WTC11 (cell line): Measurements from ENCODE around the gene GFPT2. TPM values are rescaled to one million over a fixed set of nuclear protein-coding genes. Genes with fewer than 3 reads are reported as not detected.

Experiments used
- ATAC-seq: fragments of 200-7000 bp; cut with Tn5 transposase; 2 replicates; pipeline ENCODE4 v1.10.0; 2021; ENCODE audit warnings: mild to moderate bottlenecking, moderate library complexity
- CTCF ChIA-PET: fragments of 300-600 bp; sonication (Branson Sonifier 250); formaldehyde crosslinking; loops from one replicate; lab custom pipeline; 2021; ENCODE audit warnings: antibody characterized with exemption; lab: Charles Lee
- POLR2A ChIA-PET: fragments of 350-600 bp; sonication (Branson Sonifier 250); formaldehyde crosslinking; loops from one replicate; lab custom pipeline; 2021; ENCODE audit warnings: antibody characterized with exemption; lab: Charles Lee
- DNase-seq: peaks from one replicate; pipeline ENCODE4 v3.0.0; 2021; ENCODE audit warnings: low spot score
- H3K27ac Mint-ChIP-seq: 2 replicates; pipeline ENCODE4 v1.8.0; 2021; ENCODE audit warnings: mixed read lengths
- H3K27me3 Mint-ChIP-seq: 2 replicates; pipeline ENCODE4 v1.8.0; 2021; ENCODE audit warnings: low read depth, mild to moderate bottlenecking, moderate library complexity, mixed read lengths
- H3K36me3 Mint-ChIP-seq: 2 replicates; pipeline ENCODE4 v1.8.0; 2021; ENCODE audit warnings: mixed read lengths
- H3K4me1 Mint-ChIP-seq: 2 replicates; pipeline ENCODE4 v1.8.0; 2022; ENCODE audit warnings: mixed read lengths
- H3K4me3 Mint-ChIP-seq: 2 replicates; pipeline ENCODE4 v1.8.0; 2021; ENCODE audit warnings: mild to moderate bottlenecking, moderate library complexity, mixed read lengths
- H3K9me3 Mint-ChIP-seq: 2 replicates; pipeline ENCODE4 v1.8.0; 2021; ENCODE audit warnings: mixed read lengths
- ATF6 ChIP-seq: sonication (generic); formaldehyde crosslinking; IDR thresholded peaks from 2 replicates; pipeline ENCODE4 v1.8.1; 2023; ENCODE audit warnings: mild to moderate bottlenecking, missing genetic modification reagents
- E2F4 ChIP-seq: sonication (generic); formaldehyde crosslinking; IDR thresholded peaks from 2 replicates; pipeline ENCODE4 v1.8.1; 2022; ENCODE audit warnings: low read depth, mild to moderate bottlenecking, moderate library complexity, missing genetic modification reagents, borderline replicate concordance
- ERG ChIP-seq: fragments of 250-450 bp; sonication (Bioruptor Pico); IDR thresholded peaks from 2 replicates; pipeline ENCODE4 v1.8.0; 2021; ENCODE audit warnings: mild to moderate bottlenecking
- ETV6 ChIP-seq: sonication (generic); formaldehyde crosslinking; IDR thresholded peaks from 2 replicates; pipeline ENCODE4 v1.8.1; 2022; ENCODE audit warnings: mild to moderate bottlenecking, missing genetic modification reagents
- GRHL2 ChIP-seq: fragments of 250-450 bp; sonication (Bioruptor Pico); IDR thresholded peaks from 2 replicates; pipeline ENCODE4 v1.8.0; 2022; ENCODE audit warnings: mild to moderate bottlenecking, moderate library complexity; ENCODE audit not compliant: insufficient replicate concordance, severe bottlenecking
- GTF2I ChIP-seq: fragments of 250-450 bp; sonication (Bioruptor Pico); conservative IDR thresholded peaks from 2 replicates; pipeline ENCODE4 v1.4.0; 2021; ENCODE audit warnings: mild to moderate bottlenecking
- KAT7 ChIP-seq: sonication (generic); formaldehyde crosslinking; IDR thresholded peaks from 2 replicates; pipeline ENCODE4 v1.8.1; 2023; ENCODE audit warnings: missing genetic modification reagents, mild to moderate bottlenecking, borderline replicate concordance
- MYBL2 ChIP-seq: sonication (generic); formaldehyde crosslinking; IDR thresholded peaks from 2 replicates; pipeline ENCODE4 v1.8.1; 2023; ENCODE audit warnings: mild to moderate bottlenecking, moderate library complexity, missing genetic modification reagents
- NR1H2 ChIP-seq: sonication (generic); formaldehyde crosslinking; IDR thresholded peaks from 2 replicates; pipeline ENCODE4 v1.9.0; 2021; ENCODE audit warnings: mild to moderate bottlenecking, moderate library complexity, missing genetic modification reagents
- PREB ChIP-seq: sonication (generic); formaldehyde crosslinking; IDR thresholded peaks from 2 replicates; pipeline ENCODE4 v1.8.1; 2022; ENCODE audit warnings: mild to moderate bottlenecking, missing genetic modification reagents, moderate library complexity, borderline replicate concordance
- PRRX2 ChIP-seq: fragments of 250-450 bp; sonication (Bioruptor Pico); IDR thresholded peaks from 2 replicates; pipeline ENCODE4 v1.8.0; 2021; ENCODE audit warnings: mild to moderate bottlenecking
- SMAD3 ChIP-seq: sonication (generic); formaldehyde crosslinking; IDR thresholded peaks from 2 replicates; pipeline ENCODE4 v1.8.0; 2022; ENCODE audit warnings: missing genetic modification reagents, mild to moderate bottlenecking, borderline replicate concordance
- SMAD4 ChIP-seq: sonication (generic); formaldehyde crosslinking; IDR thresholded peaks from 2 replicates; pipeline ENCODE4 v1.8.0; 2022; ENCODE audit warnings: mild to moderate bottlenecking, missing genetic modification reagents
- TEAD1 ChIP-seq: sonication (generic); formaldehyde crosslinking; IDR thresholded peaks from 2 replicates; pipeline ENCODE4 v1.8.0; 2022; ENCODE audit warnings: mild to moderate bottlenecking, missing genetic modification reagents
- TP53 ChIP-seq: sonication (generic); formaldehyde crosslinking; IDR thresholded peaks from 2 replicates; pipeline ENCODE4 v1.8.1; 2023; ENCODE audit warnings: mild to moderate bottlenecking, missing genetic modification reagents
- ZNF396 ChIP-seq: fragments of 250-450 bp; sonication (Bioruptor Pico); IDR thresholded peaks from 2 replicates; pipeline ENCODE4 v1.8.0; 2021; ENCODE audit warnings: mild to moderate bottlenecking, moderate library complexity, borderline replicate concordance
- total RNA-seq: library from RNA; stranded (reverse); gene quantifications from 3 replicates; pipeline ENCODE4 v1.2.3, GENCODE V29; 2021
- TF ChIP-seq, protein P1 (sequence below): sonication (generic); formaldehyde crosslinking; IDR thresholded peaks from 2 replicates; pipeline ENCODE4 v1.8.0; 2023; ENCODE audit warnings: mild to moderate bottlenecking, missing genetic modification reagents
- TF ChIP-seq, protein P2 (sequence below): fragments of 200-600 bp; IDR thresholded peaks from 2 replicates; pipeline ENCODE4 v1.8.0; 2022; ENCODE audit warnings: antibody characterized with exemption

Gene GFPT2
- total RNA-seq, 1 experiment from 2014 or later, result 124 TPM

DNA sequence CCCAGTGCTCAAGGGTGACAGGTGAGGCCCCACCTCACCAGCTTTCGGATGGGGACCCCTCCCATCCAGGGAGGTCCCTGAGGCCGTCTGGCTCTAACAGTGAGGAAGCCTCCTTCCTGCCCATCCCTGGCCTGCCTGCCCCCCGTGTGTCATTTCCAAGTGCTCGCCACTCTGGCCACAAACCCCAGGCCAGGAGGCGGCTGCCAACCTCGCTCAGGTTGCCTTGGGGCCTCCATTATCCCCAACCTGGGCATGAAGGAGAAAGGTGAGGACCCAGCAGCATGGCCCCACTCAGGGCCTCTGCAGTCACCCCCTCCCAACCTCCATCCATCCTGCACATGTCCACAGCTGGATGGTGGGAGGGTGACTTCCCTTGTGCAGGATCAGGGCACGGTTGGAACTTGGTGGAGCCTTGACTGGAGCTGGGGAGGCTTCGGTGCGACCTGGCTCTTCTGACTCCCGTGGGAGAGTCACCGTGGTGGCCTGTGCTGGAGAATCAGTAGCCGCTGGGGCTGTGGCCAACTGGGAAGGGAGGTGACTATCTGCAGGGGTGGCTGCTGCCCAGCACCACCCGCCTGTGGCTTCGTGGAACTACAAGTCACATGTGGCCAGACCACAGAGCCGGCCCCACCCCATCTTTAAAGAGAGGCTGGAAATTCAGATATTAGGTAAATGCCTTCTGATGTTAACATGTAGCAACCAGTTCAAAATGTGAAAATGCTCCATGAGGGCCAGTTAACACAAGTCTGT, 37.5 kb upstream of the GFPT2 start:
- POLR2A ChIA-PET, result no interaction called here
- no peaks in the 10 kb centered on the region; the same call in 1 of the 2 replicates for H3K36me3 Mint-ChIP-seq
- peaks cover 15% of the 10 kb centered on the region for H3K4me1 Mint-ChIP-seq
- peaks cover 4% of the 10 kb centered on the region; the same call in 1 of the 2 replicates for H3K27me3 Mint-ChIP-seq
- DNase-seq, result no peak
- CTCF ChIA-PET, result interaction anchor here (1.1 to 1.8 kb wide), 2 partner anchors 50 to 59 kb away, joined by 3 to 7 read pairs; no protein-coding TSS in a partner anchor
- no peak overlapping the region for H3K27ac Mint-ChIP-seq
- H3K4me3 Mint-ChIP-seq, result no peak overlapping the region
- peaks cover 7% of the 10 kb centered on the region for H3K9me3 Mint-ChIP-seq
- peak; percentile 17; the same call in 1 of the 2 replicates for ATAC-seq
- TF ChIP-seq KAT7 (CRISPR knock-in tag) (no peak), MYBL2 (CRISPR knock-in tag) (no peak), SMAD4 (CRISPR knock-in tag) (no peak), GRHL2 (CRISPR knock-in tag) (no peak), PRRX2 (CRISPR knock-in tag) (no peak), NR1H2 (CRISPR knock-in tag) (no peak), ATF6 (CRISPR knock-in tag) (no peak), GTF2I (CRISPR knock-in tag) (no peak), ERG (CRISPR knock-in tag) (no peak), PREB (CRISPR knock-in tag) (no peak), E2F4 (CRISPR knock-in tag) (no peak), SMAD3 (no peak), TEAD1 (CRISPR knock-in tag) (no peak), ZNF396 (CRISPR knock-in tag) (no peak), TP53 (CRISPR knock-in tag) (no peak), ETV6 (CRISPR knock-in tag) (no peak)
- TF ChIP-seq, protein P1, sequence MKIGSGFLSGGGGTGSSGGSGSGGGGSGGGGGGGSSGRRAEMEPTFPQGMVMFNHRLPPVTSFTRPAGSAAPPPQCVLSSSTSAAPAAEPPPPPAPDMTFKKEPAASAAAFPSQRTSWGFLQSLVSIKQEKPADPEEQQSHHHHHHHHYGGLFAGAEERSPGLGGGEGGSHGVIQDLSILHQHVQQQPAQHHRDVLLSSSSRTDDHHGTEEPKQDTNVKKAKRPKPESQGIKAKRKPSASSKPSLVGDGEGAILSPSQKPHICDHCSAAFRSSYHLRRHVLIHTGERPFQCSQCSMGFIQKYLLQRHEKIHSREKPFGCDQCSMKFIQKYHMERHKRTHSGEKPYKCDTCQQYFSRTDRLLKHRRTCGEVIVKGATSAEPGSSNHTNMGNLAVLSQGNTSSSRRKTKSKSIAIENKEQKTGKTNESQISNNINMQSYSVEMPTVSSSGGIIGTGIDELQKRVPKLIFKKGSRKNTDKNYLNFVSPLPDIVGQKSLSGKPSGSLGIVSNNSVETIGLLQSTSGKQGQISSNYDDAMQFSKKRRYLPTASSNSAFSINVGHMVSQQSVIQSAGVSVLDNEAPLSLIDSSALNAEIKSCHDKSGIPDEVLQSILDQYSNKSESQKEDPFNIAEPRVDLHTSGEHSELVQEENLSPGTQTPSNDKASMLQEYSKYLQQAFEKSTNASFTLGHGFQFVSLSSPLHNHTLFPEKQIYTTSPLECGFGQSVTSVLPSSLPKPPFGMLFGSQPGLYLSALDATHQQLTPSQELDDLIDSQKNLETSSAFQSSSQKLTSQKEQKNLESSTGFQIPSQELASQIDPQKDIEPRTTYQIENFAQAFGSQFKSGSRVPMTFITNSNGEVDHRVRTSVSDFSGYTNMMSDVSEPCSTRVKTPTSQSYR (CRISPR knock-in tag), result no peak
- TF ChIP-seq, protein P2, sequence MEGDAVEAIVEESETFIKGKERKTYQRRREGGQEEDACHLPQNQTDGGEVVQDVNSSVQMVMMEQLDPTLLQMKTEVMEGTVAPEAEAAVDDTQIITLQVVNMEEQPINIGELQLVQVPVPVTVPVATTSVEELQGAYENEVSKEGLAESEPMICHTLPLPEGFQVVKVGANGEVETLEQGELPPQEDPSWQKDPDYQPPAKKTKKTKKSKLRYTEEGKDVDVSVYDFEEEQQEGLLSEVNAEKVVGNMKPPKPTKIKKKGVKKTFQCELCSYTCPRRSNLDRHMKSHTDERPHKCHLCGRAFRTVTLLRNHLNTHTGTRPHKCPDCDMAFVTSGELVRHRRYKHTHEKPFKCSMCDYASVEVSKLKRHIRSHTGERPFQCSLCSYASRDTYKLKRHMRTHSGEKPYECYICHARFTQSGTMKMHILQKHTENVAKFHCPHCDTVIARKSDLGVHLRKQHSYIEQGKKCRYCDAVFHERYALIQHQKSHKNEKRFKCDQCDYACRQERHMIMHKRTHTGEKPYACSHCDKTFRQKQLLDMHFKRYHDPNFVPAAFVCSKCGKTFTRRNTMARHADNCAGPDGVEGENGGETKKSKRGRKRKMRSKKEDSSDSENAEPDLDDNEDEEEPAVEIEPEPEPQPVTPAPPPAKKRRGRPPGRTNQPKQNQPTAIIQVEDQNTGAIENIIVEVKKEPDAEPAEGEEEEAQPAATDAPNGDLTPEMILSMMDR, result no peak
